ENCODE data around the gene FAM9C.

FAM9C gene

GRCh38 chrX:13013363-13014110 is 30.9 kb downstream of the FAM9C start:
- Histone ChIP-seq H3K27me3 (ENCODE audit: insufficient read depth, low read depth) (no peaks in the 10 kb centered on the region), H3K9ac (no peak overlapping the region), H3K27ac (no peak overlapping the region), H4K20me1 (ENCODE audit: insufficient read depth) (no peaks in the 10 kb centered on the region), H3K79me2 (ENCODE audit: insufficient read depth, low read depth) (no peaks in the 10 kb centered on the region), H2AFZ (ENCODE audit: low read depth) (no peak overlapping the region), H3K36me3 (ENCODE audit: insufficient read depth) (no peaks in the 10 kb centered on the region), H3K4me1 (ENCODE audit: low read depth, poor library complexity, severe bottlenecking) (peaks cover 8% of the 10 kb centered on the region), H3K4me3 (IDR thresholded peaks at IDR 0.05; ENCODE audit: insufficient read depth, low read depth, low read length) (no peak overlapping the region), H3K4me2 (no peak overlapping the region)
- no peak for TF ChIP-seq CTCF (conservative IDR thresholded peaks at IDR 0.05; ENCODE audit: low read depth, low read length)

- Histone ChIP-seq H4K20me1 (ENCODE audit: insufficient read depth) (no peaks in the 10 kb centered on the region), H3K4me1 (ENCODE audit: low read depth, poor library complexity, severe bottlenecking) (peaks cover 38% of the 10 kb centered on the region), H3K79me2 (ENCODE audit: insufficient read depth, low read depth) (no peaks in the 10 kb centered on the region), H3K27ac (no peak overlapping the region), H2AFZ (ENCODE audit: low read depth) (no peak overlapping the region), H3K36me3 (ENCODE audit: insufficient read depth) (no peaks in the 10 kb centered on the region), H3K9ac (no peak overlapping the region), H3K27me3 (ENCODE audit: insufficient read depth, low read depth) (no peaks in the 10 kb centered on the region), H3K4me3 (IDR thresholded peaks at IDR 0.05; ENCODE audit: insufficient read depth, low read depth, low read length) (no peak overlapping the region), H3K4me2 (no peak overlapping the region)
- no peak for TF ChIP-seq CTCF (conservative IDR thresholded peaks at IDR 0.05; ENCODE audit: low read depth, low read length)
These were observed 33.9 kb downstream of the FAM9C start for GRCh38 chrX:13010546-13010945.

GRCh38 chrX:13009844-13010243 is 34.6 kb downstream of the FAM9C start:
- Histone ChIP-seq H3K27ac (no peak overlapping the region), H4K20me1 (ENCODE audit: insufficient read depth) (no peaks in the 10 kb centered on the region), H3K27me3 (ENCODE audit: insufficient read depth, low read depth) (no peaks in the 10 kb centered on the region), H3K9ac (no peak overlapping the region), H3K4me2 (no peak overlapping the region), H3K36me3 (ENCODE audit: insufficient read depth) (no peaks in the 10 kb centered on the region), H3K4me3 (IDR thresholded peaks at IDR 0.05; ENCODE audit: insufficient read depth, low read depth, low read length) (no peak overlapping the region), H3K79me2 (ENCODE audit: insufficient read depth, low read depth) (no peaks in the 10 kb centered on the region), H3K4me1 (ENCODE audit: low read depth, poor library complexity, severe bottlenecking) (peaks cover 45% of the 10 kb centered on the region), H2AFZ (ENCODE audit: low read depth) (no peak overlapping the region)
- TF ChIP-seq CTCF (conservative IDR thresholded peaks at IDR 0.05; ENCODE audit: low read depth, low read length), result no peak

- Histone ChIP-seq H4K20me1 (ENCODE audit: insufficient read depth) (no peaks in the 10 kb centered on the region), H3K36me3 (ENCODE audit: insufficient read depth) (no peaks in the 10 kb centered on the region), H3K27ac (no peak overlapping the region), H3K9ac (no peak overlapping the region), H3K79me2 (ENCODE audit: insufficient read depth, low read depth) (no peaks in the 10 kb centered on the region), H3K4me3 (IDR thresholded peaks at IDR 0.05; ENCODE audit: insufficient read depth, low read depth, low read length) (no peak overlapping the region), H2AFZ (ENCODE audit: low read depth) (no peak overlapping the region), H3K27me3 (ENCODE audit: insufficient read depth, low read depth) (no peaks in the 10 kb centered on the region), H3K4me2 (no peak overlapping the region), H3K4me1 (ENCODE audit: low read depth, poor library complexity, severe bottlenecking) (peaks cover 49% of the 10 kb centered on the region)
- no peak for TF ChIP-seq CTCF (conservative IDR thresholded peaks at IDR 0.05; ENCODE audit: low read depth, low read length)
These were observed 35.1 kb downstream of the FAM9C start for GRCh38 chrX:13009273-13009672.

Data from KMS-11 (cell line).